Astrocyte of the spinal cord (primary cell): ENCODE measurements around the gene MSI2.

ENCODE experiments used
- DNase-seq: peaks from one replicate; pipeline ENCODE4 v3.0.0; 2011; ENCODE audit warnings: low read depth, low spot score
- H3K4me3 ChIP-seq: 2 replicates; pipeline ENCODE4 v1.5.1; 2011; ENCODE audit warnings: low read depth, mild to moderate bottlenecking, low read length, moderate library complexity
- in situ Hi-C: cut with HindIII; loops from 2 replicates; pipeline ENCODE4 v1.10.0; 2017; ENCODE audit warnings: low sequenced_read_pairs
- TF ChIP-seq, protein P1 (sequence below): IDR thresholded peaks from 2 replicates; pipeline ENCODE4 v1.5.1; 2012; ENCODE audit warnings: low read depth, mild to moderate bottlenecking, low read length, inconsistent platforms

MSI2 gene

DNA sequence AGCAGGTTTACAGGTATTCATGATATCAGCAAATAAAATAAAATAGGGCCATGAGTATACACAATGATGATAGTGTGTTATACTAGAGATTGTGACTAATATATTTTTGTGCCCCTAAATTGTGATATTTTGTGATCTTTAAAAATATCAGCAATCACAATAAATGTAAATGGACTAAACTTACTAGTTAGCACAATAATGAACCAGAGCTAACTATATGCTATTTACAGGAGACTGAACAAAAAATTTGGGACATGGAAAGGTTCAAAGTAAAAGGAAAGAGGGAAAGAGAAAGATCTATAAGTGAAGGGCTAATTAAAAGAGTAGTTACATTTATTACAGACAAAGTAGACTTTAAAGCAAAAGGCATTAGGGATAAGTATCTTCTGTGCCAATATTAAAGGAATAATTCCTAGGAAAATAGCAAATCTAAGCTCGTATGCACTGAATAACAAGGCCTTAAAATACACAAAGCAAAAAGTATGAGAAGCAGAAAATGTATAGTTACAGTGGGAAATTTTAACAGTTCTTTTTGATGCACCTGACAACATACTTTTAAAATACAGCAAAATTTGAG lies 5.0 kb upstream of the MSI2 start:
- H3K4me3 ChIP-seq, result no peak overlapping the region
- TF ChIP-seq, protein P1, sequence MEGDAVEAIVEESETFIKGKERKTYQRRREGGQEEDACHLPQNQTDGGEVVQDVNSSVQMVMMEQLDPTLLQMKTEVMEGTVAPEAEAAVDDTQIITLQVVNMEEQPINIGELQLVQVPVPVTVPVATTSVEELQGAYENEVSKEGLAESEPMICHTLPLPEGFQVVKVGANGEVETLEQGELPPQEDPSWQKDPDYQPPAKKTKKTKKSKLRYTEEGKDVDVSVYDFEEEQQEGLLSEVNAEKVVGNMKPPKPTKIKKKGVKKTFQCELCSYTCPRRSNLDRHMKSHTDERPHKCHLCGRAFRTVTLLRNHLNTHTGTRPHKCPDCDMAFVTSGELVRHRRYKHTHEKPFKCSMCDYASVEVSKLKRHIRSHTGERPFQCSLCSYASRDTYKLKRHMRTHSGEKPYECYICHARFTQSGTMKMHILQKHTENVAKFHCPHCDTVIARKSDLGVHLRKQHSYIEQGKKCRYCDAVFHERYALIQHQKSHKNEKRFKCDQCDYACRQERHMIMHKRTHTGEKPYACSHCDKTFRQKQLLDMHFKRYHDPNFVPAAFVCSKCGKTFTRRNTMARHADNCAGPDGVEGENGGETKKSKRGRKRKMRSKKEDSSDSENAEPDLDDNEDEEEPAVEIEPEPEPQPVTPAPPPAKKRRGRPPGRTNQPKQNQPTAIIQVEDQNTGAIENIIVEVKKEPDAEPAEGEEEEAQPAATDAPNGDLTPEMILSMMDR, result no peak
- no peak for DNase-seq
- in situ Hi-C loops, result no loop called here

- in situ Hi-C loops, result no loop called here
- TF ChIP-seq, protein P1, result no peak
- no peak overlapping the region for H3K4me3 ChIP-seq
- DNase-seq, result no peak
These were observed 2.8 kb upstream of the MSI2 start for GRCh38 chr17:57253362-57254065.

DNA sequence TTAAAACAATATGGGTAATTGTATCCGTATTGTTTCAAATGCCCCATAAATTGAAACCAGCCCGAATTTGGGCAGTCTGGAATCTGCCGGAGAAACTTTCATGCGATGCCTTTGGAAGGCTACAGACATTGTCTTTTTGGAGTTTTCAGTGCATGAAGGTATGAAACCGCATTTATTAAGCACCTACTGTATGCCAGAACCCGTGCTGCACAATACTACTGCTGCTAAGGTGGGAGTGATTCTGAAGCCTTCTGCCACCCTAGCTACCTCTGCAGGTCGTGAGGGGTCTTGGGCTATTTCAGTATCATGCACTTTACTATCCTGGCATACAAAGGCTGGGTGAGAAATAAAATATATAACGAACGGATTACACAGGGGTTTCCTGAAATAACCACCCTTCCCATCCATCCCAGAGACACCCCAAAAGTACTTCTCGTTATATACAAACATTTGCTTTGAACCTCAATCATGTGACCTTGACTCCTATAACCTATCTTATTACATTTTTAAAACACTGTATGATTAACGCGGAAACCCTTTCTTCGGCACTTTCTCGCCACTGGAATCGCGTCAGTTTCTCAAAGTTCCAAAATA lies 1.0 kb upstream of the MSI2 start:
- no peak for DNase-seq
- in situ Hi-C loops, result no loop called here

GRCh38 chr17:57256708-57257112 lies 387 bp downstream of the MSI2 start:
- peak overlapping the region; percentile 80 for H3K4me3 ChIP-seq
- peak; percentile 33 for DNase-seq
- in situ Hi-C loops, result no loop called here
- TF ChIP-seq, protein P1, result no peak

More for the DNA sequence above, 1.0 kb upstream of the MSI2 start:
- peak overlapping the region; percentile 80 for H3K4me3 ChIP-seq
- TF ChIP-seq, protein P1, result no peak

GRCh38 chr17:57257195-57257894 lies 1.0 kb downstream of the MSI2 start:
- H3K4me3 ChIP-seq, result peak overlapping the region; percentile 80
- TF ChIP-seq, protein P1, result no peak
- DNase-seq, result no peak
- in situ Hi-C loops, result no loop called here

- DNase-seq, result peak; percentile 23
- TF ChIP-seq, protein P1, result no peak
- in situ Hi-C loops, result no loop called here
- H3K4me3 ChIP-seq, result peak overlapping the region; percentile 80
These were observed 1.9 kb downstream of the MSI2 start for GRCh38 chr17:57257895-57258851.
